Esophagus squamous epithelium (tissue), 5 donors: ENCODE measurements around the gene CYP27B1. TPM values are rescaled to one million over a fixed set of nuclear protein-coding genes. Genes with fewer than 3 reads are reported as not detected.

ENCODE experiments used
- DNase-seq: peaks from one replicate; lab custom pipeline; 2025; lab: John Stamatoyannopoulos, UW
- H3K27ac ChIP-seq, 4 donors: fragments of 200-600 bp; sonication (generic); one replicate each; pipeline ENCODE4 v1.5.1; 2016 to 2019; ENCODE audit warnings: mild to moderate bottlenecking in 1 of 4
- H3K27me3 ChIP-seq, 4 donors: fragments of 200-600 bp; sonication (generic); 1 replicate in 3 of 4; 2 replicates in 1 of 4; pipeline versions ENCODE4 v1.5.1 to v1.6.0; 2017 to 2021; ENCODE audit warnings: antibody characterized with exemption in 1 of 4
- H3K36me3 ChIP-seq, 3 donors: fragments of 200-600 bp; sonication (generic); one replicate each; pipeline ENCODE4 v1.5.1; 2016 to 2019
- H3K4me1 ChIP-seq, 3 donors: fragments of 200-600 bp; sonication (generic); one replicate each; pipeline ENCODE4 v1.5.1; 2017 to 2019
- H3K4me3 ChIP-seq, 4 donors: fragments of 200-600 bp; sonication (generic); 1 replicate in 3 of 4; 2 replicates in 1 of 4; pipeline ENCODE4 v1.5.1; 2016 to 2019; ENCODE audit warnings: mild to moderate bottlenecking in 2 of 4, moderate library complexity in 1 of 4
- H3K9me3 ChIP-seq, 3 donors: fragments of 200-600 bp; sonication (generic); one replicate each; pipeline ENCODE4 v1.5.1; 2016 to 2019
- POLR2A ChIP-seq, 4 donors: fragments of 450-650 bp; IDR thresholded peaks; one replicate each; pipeline ENCODE4 v1.6.1; 2017; ENCODE audit warnings: antibody characterized with exemption in 4 of 4, mild to moderate bottlenecking in 4 of 4, moderate library complexity in 3 of 4
- WGBS, 2 donors: methylation state at CpG; one replicate each; pipeline ENCODE4 v1.1.5; 2018; 5-methylcytosine and 5-hydroxymethylcytosine counted together
- intact Hi-C: fragments of 100-400 bp; cut with DNase I; formaldehyde crosslinking; loops from one replicate; pipeline ENCODE4 v1.15.0; 2022
- total RNA-seq, 4 donors: library from RNA; depleted of rRNA; stranded (reverse); fragments of >200 nt; gene quantifications; one replicate each; pipeline ENCODE4 v1.1.0, GENCODE V29; 2016
- TF ChIP-seq, protein P1 (sequence below), 6 experiments: fragments of 450-650 bp in 4 of 6; fragments of 200-600 bp in 2 of 6; sonication (generic) in 2 of 6; IDR thresholded peaks; one replicate each; pipeline ENCODE4 v1.5.1; 2016 to 2019; ENCODE audit warnings: antibody characterized with exemption in 6 of 6, mild to moderate bottlenecking in 4 of 6, moderate library complexity in 4 of 6
- donor health status: DM: yes; HTN: yes; CAD: no.

Gene CYP27B1
- total RNA-seq, 4 donors from 2014 or later = 0.18 to 1.7 (median 1.1) TPM

DNA sequence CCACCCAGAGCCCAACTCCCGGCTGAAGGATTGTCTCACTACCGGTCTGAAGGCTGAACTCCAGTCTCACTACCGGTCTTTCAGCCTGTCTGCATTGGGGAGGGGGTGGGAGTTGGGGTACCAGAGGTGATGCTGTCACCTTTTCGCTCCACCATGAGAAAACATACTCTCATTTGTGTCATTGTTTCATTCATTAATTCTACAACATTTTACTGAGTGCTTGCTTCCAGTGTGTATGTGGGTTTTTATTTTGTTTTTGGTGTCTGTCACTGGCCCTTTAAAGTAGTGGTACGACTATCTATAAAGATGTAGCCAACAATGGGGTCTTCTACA is 14.2 kb downstream of the CYP27B1 start:
- Histone ChIP-seq H3K9me3 (no peaks in the 10 kb centered on the region), H3K4me1 (peaks cover 33 to 59% (median 37%) of the 10 kb centered on the region in 3 donors), H3K27ac (peak overlapping the region; percentile 41 to 92 (median 90)), H3K27me3 (no peaks in the 10 kb centered on the region), H3K36me3 (peaks cover 7 to 34% (median 10%) of the 10 kb centered on the region in 3 donors), H3K4me3 (peak overlapping the region; percentile 61 to 96 (median 72))
- 0% methylated on average over 5 of the region's 5 CpGs for WGBS, 2 donors
- DNase-seq = no peak
- intact Hi-C loops = no loop called here
- no peak for TF ChIP-seq POLR2A (IDR thresholded peaks at IDR 0.05)
- TF ChIP-seq, protein P1, sequence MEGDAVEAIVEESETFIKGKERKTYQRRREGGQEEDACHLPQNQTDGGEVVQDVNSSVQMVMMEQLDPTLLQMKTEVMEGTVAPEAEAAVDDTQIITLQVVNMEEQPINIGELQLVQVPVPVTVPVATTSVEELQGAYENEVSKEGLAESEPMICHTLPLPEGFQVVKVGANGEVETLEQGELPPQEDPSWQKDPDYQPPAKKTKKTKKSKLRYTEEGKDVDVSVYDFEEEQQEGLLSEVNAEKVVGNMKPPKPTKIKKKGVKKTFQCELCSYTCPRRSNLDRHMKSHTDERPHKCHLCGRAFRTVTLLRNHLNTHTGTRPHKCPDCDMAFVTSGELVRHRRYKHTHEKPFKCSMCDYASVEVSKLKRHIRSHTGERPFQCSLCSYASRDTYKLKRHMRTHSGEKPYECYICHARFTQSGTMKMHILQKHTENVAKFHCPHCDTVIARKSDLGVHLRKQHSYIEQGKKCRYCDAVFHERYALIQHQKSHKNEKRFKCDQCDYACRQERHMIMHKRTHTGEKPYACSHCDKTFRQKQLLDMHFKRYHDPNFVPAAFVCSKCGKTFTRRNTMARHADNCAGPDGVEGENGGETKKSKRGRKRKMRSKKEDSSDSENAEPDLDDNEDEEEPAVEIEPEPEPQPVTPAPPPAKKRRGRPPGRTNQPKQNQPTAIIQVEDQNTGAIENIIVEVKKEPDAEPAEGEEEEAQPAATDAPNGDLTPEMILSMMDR (IDR thresholded peaks at IDR 0.05) = no peak

- DNase-seq = peak; percentile 99
- 0% methylated on average over 17 to 20 of the region's 58 CpGs for WGBS, 2 donors
- peaks cover 33 to 57% (median 37%) of the 10 kb centered on the region in 3 donors for H3K4me1 ChIP-seq
- H3K27me3 ChIP-seq = no peaks in the 10 kb centered on the region
- TF ChIP-seq, protein P1 (IDR thresholded peaks at IDR 0.05) = peak in 2 of 6 experiments; percentile 3 to 35
- peak in 3 of 4 donors; percentile 58 to 78 (median 65) for TF ChIP-seq POLR2A (IDR thresholded peaks at IDR 0.05)
- H3K27ac ChIP-seq = peak within 1 kb of the TSS; percentile 84 to 92 (median 90)
- intact Hi-C loops = no loop called here
- H3K9me3 ChIP-seq = no peaks in the 10 kb centered on the region
- H3K36me3 ChIP-seq = peaks cover 7 to 38% (median 15%) of the 10 kb centered on the region in 3 donors
- H3K4me3 ChIP-seq = peak within 1 kb of the TSS; percentile 61 to 96 (median 72)
Measured at GRCh38 chr12:57751788-57752667, 14.8 kb downstream of the CYP27B1 start, which contains the start of gene CDK4. CDK4 (minus strand) TSS chr12:57752310; CDS start chr12:57751717, 593 bp downstream.

- intact Hi-C loops = no loop called here
- Histone ChIP-seq H3K9me3 (no peaks in the 10 kb centered on the region), H3K27me3 (no peaks in the 10 kb centered on the region), H3K27ac (peak overlapping the region; percentile 84 to 92 (median 90)), H3K4me1 (peaks cover 30 to 51% (median 31%) of the 10 kb centered on the region in 3 donors), H3K36me3 (peaks cover 7 to 44% (median 18%) of the 10 kb centered on the region in 3 donors), H3K4me3 (peak overlapping the region; percentile 61 to 96 (median 72))
- WGBS, 2 donors = 2 to 11% methylated on average over 5 to 8 of the region's 8 CpGs
- no peak for DNase-seq
- TF ChIP-seq POLR2A (IDR thresholded peaks at IDR 0.05) = no peak
- TF ChIP-seq, protein P1 (IDR thresholded peaks at IDR 0.05) = no peak
Measured at GRCh38 chr12:57751432-57751787, 15.5 kb downstream of the CYP27B1 start.

DNA sequence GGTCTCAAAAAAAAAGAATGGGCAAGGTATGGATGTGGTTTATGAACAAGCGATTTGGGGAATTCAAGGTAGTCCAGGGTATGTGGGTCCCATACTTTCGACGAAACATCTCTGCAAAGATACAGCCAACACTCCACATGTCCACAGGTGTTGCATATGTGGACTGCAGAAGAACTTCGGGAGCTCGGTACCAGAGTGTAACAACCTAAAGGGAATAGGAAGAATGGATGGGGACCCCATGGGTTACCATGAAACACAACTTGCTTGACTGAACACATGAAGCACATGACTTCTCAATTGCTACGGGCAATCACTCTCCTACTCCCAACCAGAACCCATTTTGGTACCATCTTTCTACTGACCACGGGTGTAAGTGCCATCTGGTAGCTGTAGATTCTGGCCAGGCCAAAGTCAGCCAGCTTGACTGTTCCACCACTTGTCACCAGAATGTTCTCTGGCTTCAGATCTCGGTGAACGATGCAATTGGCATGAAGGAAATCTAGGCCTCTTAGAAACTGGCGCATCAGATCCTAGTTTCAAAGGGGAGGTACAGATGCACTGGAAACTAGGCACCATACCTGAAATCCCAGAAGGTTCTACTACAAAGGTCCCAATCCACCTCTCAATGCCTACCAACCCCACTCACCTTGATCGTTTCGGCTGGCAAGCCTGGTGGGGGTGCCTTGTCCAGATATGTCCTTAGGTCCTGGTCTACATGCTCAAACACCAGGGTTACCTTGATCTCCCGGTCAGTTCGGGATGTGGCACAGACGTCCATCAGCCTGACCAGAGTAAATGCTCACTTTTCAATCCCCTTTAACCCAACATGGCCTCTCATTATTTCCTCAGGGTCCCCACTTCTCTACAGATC is 16.1 kb downstream of the CYP27B1 start:
- DNase-seq = no peak
- H3K27ac ChIP-seq = peak overlapping the region; percentile 84 to 92 (median 90)
- intact Hi-C loops = no loop called here
- no peaks in the 10 kb centered on the region for H3K27me3 ChIP-seq
- H3K4me3 ChIP-seq = peak overlapping the region in 3 of 4 donors; percentile 61 to 96 (median 82)
- peaks cover 7 to 46% (median 18%) of the 10 kb centered on the region in 3 donors for H3K36me3 ChIP-seq
- peaks cover 27 to 50% (median 29%) of the 10 kb centered on the region in 3 donors for H3K4me1 ChIP-seq
- TF ChIP-seq, protein P1 (IDR thresholded peaks at IDR 0.05) = no peak
- no peak for TF ChIP-seq POLR2A (IDR thresholded peaks at IDR 0.05)
- 74 to 76% methylated on average over 15 of the region's 15 CpGs for WGBS, 2 donors
- H3K9me3 ChIP-seq = no peaks in the 10 kb centered on the region
